ENCODE data around the gene GEN1. TPM values are rescaled to one million over a fixed set of nuclear protein-coding genes. Genes with fewer than 3 reads are reported as not detected.

Gene GEN1
- total and polyA plus RNA-seq, 2 of the 13 experiments (the other 11 are each of a cell fraction or from before 2014, with no cell fraction given) = 9.9 to 27.1 TPM

DNA sequence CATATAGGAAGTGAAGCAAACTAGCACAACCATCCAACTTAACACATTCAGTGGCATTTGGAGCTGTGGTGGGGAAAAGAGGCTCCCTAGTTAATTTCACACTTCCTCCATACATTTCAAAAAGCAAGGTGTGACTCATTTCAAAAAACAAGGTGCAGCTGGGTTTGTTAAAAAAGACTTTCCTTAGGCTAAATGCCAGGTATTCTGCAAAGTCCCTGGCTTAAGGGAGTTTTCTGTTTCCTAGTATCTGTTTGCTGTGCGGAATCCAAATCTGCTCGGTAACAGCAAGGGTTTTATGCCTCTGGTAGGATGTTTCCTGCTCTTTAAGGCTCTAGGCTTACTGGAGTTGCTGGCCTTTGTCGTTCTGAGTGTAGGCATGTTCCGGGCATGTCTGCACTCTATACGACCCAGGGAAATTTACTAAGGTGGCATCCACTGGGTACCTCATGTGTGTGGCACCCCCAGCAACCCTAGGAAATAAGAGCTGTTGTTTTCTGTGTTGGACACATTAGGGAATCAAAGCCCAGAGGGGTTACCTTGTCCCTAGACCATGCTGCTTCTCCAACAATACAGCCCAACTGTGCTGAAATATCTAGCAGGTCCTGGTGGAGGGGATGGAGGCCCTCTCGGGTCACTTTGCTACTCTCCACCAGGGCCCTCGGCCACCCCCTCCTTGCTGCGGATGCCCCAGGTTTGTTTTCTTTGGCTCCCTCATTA is 61.7 kb downstream of the GEN1 start:
- Histone ChIP-seq H3K27me3 (ENCODE audit: control insufficient read depth in 1 of 2, insufficient read depth in 2 of 2, low read length in 2 of 2) (peaks cover 0 to 13% of the 10 kb centered on the region in 2 experiments; a peak in 3 of 5 replicates), H3K36me3 (replicated peaks in 1 of 2; ENCODE audit: control insufficient read depth in 1 of 2, insufficient read depth in 2 of 2, low read length in 2 of 2) (no peaks in the 10 kb centered on the region), H3K9ac (ENCODE audit: insufficient read depth, low read depth, low read length) (no peak overlapping the region), H3K4me1 (ENCODE audit: insufficient read depth, low read length) (no peaks in the 10 kb centered on the region), H3K27ac (ENCODE audit: extremely low read length, insufficient read depth, low read length) (no peak overlapping the region), H2AFZ (ENCODE audit: low read length) (peak overlapping the region; percentile 22), H3K9me3 (ENCODE audit: low read length) (no peaks in the 10 kb centered on the region), H4K20me1 (ENCODE audit: insufficient read depth, low read length) (no peaks in the 10 kb centered on the region), H3K79me2 (ENCODE audit: insufficient read depth, low read length) (no peaks in the 10 kb centered on the region), H3K4me3 (replicated peaks in 1 of 3; ENCODE audit: insufficient read depth in 1 of 3, low read depth in 2 of 3, low read length in 3 of 3) (no peak overlapping the region), H3K4me2 (ENCODE audit: low read depth, low read length) (no peak overlapping the region)
- ATAC-seq (peak; percentile 28; the same call in 2 of the 3 replicates), DNase-seq (ENCODE audit: low spot score) (no peak), FAIRE-seq (no peak)
- no TSS peak for BruUV-seq (replicated peaks)
- ChIA-PET POLR2A (no interaction called here), CTCF (ENCODE audit: low intra/inter-chr PET ratio, low total read pairs) (no interaction called here)
- WGBS (ENCODE audit: low lambda C conversion rate) = 52% methylated on average over 8 of the region's 8 CpGs
- in situ Hi-C loops (cut with HindIII; ENCODE audit: extremely low pct_ligation_motif_present, low pct_unique_long_range_greater_than_20kb) (no loop called here), intact Hi-C loops (cut with micrococcal nuclease; ENCODE audit: unreplicated experiment) (no loop called here)
- no peak for TF ChIP-seq THRA (CRISPR knock-in tag; IDR thresholded peaks at IDR 0.05; ENCODE audit: borderline replicate concordance)
- no peak for TF ChIP-seq NR2F1 (CRISPR knock-in tag; IDR thresholded peaks at IDR 0.05)
- TF ChIP-seq, protein P1, sequence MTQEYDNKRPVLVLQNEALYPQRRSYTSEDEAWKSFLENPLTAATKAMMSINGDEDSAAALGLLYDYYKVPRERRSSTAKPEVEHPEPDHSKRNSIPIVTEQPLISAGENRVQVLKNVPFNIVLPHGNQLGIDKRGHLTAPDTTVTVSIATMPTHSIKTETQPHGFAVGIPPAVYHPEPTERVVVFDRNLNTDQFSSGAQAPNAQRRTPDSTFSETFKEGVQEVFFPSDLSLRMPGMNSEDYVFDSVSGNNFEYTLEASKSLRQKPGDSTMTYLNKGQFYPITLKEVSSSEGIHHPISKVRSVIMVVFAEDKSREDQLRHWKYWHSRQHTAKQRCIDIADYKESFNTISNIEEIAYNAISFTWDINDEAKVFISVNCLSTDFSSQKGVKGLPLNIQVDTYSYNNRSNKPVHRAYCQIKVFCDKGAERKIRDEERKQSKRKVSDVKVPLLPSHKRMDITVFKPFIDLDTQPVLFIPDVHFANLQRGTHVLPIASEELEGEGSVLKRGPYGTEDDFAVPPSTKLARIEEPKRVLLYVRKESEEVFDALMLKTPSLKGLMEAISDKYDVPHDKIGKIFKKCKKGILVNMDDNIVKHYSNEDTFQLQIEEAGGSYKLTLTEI (CRISPR knock-in tag; conservative IDR thresholded peaks at IDR 0.05) = no peak
- TF ChIP-seq PPARG (CRISPR knock-in tag; conservative IDR thresholded peaks at IDR 0.05) = no peak
- no peak for TF ChIP-seq WIZ (CRISPR knock-in tag; IDR thresholded peaks at IDR 0.05)
- no peak for TF ChIP-seq ZNF354B (CRISPR knock-in tag; IDR thresholded peaks at IDR 0.05)
- TF ChIP-seq SUZ12 (IDR thresholded peaks at IDR 0.05; ENCODE audit: low read depth, low read length) = no peak
- no peak for TF ChIP-seq POLR2G (IDR thresholded peaks at IDR 0.05; ENCODE audit: low read depth, low read length)
- no peak for TF ChIP-seq MTA3 (CRISPR knock-in tag; IDR thresholded peaks at IDR 0.05)
- TF ChIP-seq ZNF329 (CRISPR knock-in tag; IDR thresholded peaks at IDR 0.05; ENCODE audit: low read depth) = no peak
- no peak for TF ChIP-seq ZNF543 (CRISPR knock-in tag; IDR thresholded peaks at IDR 0.05)
- TF ChIP-seq U2AF2 (IDR thresholded peaks at IDR 0.05; ENCODE audit: low read depth, low read length) = no peak
- TF ChIP-seq E2F5 (CRISPR knock-in tag; conservative IDR thresholded peaks at IDR 0.05) = no peak
- TF ChIP-seq, protein P2, sequence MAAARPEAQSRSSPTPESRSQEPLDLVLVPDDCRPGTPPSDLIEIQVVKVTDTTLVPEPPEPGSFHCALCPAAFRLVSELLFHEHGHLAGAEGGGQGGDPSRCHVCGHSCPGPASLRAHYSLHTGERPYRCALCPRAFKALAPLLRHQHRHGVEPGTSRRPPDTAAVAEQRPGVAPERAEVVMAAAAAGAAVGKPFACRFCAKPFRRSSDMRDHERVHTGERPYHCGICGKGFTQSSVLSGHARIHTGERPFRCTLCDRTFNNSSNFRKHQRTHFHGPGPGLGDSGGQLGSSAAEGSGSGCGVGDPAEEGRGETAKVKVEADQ (CRISPR knock-in tag; IDR thresholded peaks at IDR 0.05; ENCODE audit: borderline replicate concordance) = no peak
- no peak for TF ChIP-seq POGZ (CRISPR knock-in tag; IDR thresholded peaks at IDR 0.05)
- no peak for TF ChIP-seq ZNF343 (CRISPR knock-in tag; IDR thresholded peaks at IDR 0.05)
- TF ChIP-seq, protein P3, sequence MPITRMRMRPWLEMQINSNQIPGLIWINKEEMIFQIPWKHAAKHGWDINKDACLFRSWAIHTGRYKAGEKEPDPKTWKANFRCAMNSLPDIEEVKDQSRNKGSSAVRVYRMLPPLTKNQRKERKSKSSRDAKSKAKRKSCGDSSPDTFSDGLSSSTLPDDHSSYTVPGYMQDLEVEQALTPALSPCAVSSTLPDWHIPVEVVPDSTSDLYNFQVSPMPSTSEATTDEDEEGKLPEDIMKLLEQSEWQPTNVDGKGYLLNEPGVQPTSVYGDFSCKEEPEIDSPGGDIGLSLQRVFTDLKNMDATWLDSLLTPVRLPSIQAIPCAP (CRISPR knock-in tag; IDR thresholded peaks at IDR 0.05; ENCODE audit: low read depth) = no peak
- no peak for TF ChIP-seq TFAP4 (IDR thresholded peaks at IDR 0.05; ENCODE audit: borderline replicate concordance, low read depth)

Measured in HepG2 (cell line).